ENCODE data around the gene CYLD. TPM values are rescaled to one million over a fixed set of nuclear protein-coding genes. Genes with fewer than 3 reads are reported as not detected.

CYLD gene
- total and polyA plus RNA-seq, 8 donors: 7.0 to 82.1 (median 13.5) TPM

DNA sequence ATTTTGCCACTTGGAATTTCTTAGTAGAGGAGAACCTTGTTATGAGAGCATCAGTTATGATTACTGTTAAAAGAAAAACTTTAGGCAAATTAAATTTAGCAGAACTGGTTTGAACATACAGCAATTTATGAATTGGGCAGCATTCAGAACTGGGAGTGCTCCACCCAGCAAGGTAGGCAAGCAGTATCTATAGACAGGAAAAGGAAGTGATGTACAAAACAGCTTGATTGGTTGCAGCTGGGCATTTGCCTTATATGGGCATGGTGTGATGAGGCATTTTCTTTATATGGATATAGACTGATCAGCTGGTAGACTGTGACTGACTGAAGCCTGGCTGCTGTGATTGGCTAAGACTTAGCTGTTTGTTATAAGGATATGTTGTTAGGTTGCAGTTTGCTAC is 17.6 kb upstream of the CYLD start:
- intact Hi-C loops (cut with DNase I; ENCODE audit: low total_unique reads): no loop called here
- H3K27me3 ChIP-seq: no peaks in the 10 kb centered on the region

DNA sequence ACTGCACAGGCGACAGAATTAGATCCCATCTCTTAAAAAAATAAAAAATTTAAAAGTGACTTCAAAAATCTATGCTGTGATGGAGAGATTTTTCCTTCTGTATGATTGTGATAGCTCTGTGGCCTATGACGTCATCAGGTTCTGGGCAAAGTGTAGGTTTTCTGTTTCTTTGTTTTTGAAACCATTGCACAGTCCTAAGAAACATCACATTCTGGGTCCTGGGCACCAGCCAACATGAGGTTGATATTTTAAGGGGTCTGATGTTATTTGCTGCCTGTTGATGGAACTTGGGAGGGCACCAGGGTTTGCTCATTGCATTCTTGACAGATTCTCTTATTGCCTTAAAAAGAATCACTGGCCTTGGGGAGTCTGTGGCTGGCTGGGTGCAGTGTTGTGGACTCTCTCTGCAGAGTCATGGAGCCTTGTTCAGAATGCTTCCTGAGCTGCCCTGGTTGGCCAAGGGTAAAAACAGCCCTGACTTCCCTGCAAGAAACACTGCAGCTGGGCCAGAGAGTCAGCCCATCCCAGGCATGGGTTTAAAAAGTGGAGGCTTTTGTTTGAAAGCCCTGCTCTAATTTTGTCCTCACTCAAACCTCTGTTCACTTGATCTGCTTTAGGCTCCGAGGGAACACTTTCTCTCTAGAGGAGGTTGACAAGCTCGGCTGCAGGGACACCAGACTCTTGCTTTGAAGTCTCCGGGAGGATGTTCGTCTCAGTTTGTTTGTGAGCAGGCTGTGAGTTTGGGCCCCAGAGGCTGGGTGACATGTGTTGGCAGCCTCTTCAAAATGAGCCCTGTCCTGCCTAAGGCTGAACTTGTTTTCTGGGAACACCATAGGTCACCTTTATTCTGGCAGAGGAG is 10.5 kb upstream of the CYLD start:
- intact Hi-C loops (cut with DNase I; ENCODE audit: low total_unique reads): no loop called here
- no peak overlapping the region for H3K4me3 ChIP-seq
- no peaks in the 10 kb centered on the region for H3K27me3 ChIP-seq
- peaks cover 0 to 5% (median 0%) of the 10 kb centered on the region in 4 donors for H3K4me1 ChIP-seq
- TF ChIP-seq POLR2AphosphoS5 (IDR thresholded peaks at IDR 0.05) (no peak), POLR2A (IDR thresholded peaks at IDR 0.05) (no peak), EP300 (IDR thresholded peaks at IDR 0.05) (no peak)
- TF ChIP-seq, protein P1, sequence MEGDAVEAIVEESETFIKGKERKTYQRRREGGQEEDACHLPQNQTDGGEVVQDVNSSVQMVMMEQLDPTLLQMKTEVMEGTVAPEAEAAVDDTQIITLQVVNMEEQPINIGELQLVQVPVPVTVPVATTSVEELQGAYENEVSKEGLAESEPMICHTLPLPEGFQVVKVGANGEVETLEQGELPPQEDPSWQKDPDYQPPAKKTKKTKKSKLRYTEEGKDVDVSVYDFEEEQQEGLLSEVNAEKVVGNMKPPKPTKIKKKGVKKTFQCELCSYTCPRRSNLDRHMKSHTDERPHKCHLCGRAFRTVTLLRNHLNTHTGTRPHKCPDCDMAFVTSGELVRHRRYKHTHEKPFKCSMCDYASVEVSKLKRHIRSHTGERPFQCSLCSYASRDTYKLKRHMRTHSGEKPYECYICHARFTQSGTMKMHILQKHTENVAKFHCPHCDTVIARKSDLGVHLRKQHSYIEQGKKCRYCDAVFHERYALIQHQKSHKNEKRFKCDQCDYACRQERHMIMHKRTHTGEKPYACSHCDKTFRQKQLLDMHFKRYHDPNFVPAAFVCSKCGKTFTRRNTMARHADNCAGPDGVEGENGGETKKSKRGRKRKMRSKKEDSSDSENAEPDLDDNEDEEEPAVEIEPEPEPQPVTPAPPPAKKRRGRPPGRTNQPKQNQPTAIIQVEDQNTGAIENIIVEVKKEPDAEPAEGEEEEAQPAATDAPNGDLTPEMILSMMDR (IDR thresholded peaks at IDR 0.05): no peak
- WGBS, 5 donors: 75 to 80% (median 76%) methylated on average over 6 of the region's 6 CpGs
- H3K9me3 ChIP-seq: no peaks in the 10 kb centered on the region
- no peak for DNase-seq
- peaks cover 0 to 9% (median 0%) of the 10 kb centered on the region in 4 donors for H3K36me3 ChIP-seq
- H3K27ac ChIP-seq: no peak overlapping the region

More for the DNA sequence above, 17.6 kb upstream of the CYLD start:
- Histone ChIP-seq H3K27ac (no peak overlapping the region), H3K4me1 (peaks cover 0 to 7% (median 5%) of the 10 kb centered on the region in 4 donors), H3K36me3 (peaks cover 0 to 8% (median 6%) of the 10 kb centered on the region in 4 donors), H3K9me3 (no peaks in the 10 kb centered on the region), H3K4me3 (no peak overlapping the region)
- no peak for TF ChIP-seq POLR2AphosphoS5 (IDR thresholded peaks at IDR 0.05)
- TF ChIP-seq EP300 (IDR thresholded peaks at IDR 0.05): no peak
- TF ChIP-seq, protein P1 (IDR thresholded peaks at IDR 0.05): no peak
- no peak for TF ChIP-seq POLR2A (IDR thresholded peaks at IDR 0.05)
- no peak for DNase-seq

DNA sequence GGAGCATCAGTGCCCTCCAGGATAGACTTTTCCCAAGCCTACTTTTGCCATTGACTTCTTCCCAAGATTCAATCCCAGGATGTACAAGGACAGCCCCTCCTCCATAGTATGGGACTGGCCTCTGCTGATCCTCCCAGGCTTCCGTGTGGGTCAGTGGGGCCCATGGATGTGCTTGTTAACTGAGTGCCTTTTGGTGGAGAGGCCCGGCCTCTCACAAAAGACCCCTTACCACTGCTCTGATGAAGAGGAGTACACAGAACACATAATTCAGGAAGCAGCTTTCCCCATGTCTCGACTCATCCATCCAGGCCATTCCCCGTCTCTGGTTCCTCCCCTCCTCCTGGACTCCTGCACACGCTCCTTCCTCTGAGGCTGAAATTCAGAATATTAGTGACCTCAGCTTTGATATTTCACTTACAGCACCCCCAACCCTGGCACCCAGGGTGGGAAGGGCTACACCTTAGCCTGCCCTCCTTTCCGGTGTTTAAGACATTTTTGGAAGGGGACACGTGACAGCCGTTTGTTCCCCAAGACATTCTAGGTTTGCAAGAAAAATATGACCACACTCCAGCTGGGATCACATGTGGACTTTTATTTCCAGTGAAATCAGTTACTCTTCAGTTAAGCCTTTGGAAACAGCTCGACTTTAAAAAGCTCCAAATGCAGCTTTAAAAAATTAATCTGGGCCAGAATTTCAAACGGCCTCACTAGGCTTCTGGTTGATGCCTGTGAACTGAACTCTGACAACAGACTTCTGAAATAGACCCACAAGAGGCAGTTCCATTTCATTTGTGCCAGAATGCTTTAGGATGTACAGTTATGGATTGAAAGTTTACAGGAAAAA is 9.7 kb upstream of the CYLD start:
- no peak for DNase-seq
- H3K9me3 ChIP-seq: no peaks in the 10 kb centered on the region
- peak overlapping the region in 1 of 5 donors; percentile 2 for H3K27ac ChIP-seq
- no peak for TF ChIP-seq POLR2A (IDR thresholded peaks at IDR 0.05)
- intact Hi-C loops (cut with DNase I; ENCODE audit: low total_unique reads): no loop called here
- WGBS, 5 donors: 73 to 77% (median 75%) methylated on average over 10 of the region's 10 CpGs
- H3K4me3 ChIP-seq: no peak overlapping the region
- no peaks in the 10 kb centered on the region for H3K27me3 ChIP-seq
- peaks cover 0 to 5% (median 0%) of the 10 kb centered on the region in 4 donors for H3K4me1 ChIP-seq
- peaks cover 0 to 9% (median 0%) of the 10 kb centered on the region in 4 donors for H3K36me3 ChIP-seq

DNA sequence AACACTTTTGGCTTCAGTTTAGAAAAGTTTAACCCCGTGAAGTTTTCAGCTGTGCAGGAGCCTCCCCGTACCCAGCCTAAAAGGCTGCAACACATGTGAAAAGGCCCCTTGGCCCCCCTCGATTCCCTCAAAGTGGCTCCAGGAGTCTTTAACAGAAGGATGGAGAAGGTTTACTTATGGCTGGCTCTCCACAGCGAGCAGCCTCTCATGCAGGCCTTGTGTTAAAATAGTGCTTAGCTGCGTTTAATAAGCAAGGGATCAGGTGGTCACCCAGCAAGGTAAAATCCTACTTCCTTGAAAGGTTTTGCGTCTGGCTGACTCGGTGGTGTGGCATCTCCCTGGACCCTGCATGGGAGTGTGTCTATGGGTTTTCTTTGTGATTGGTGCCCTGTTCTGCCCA is 8.4 kb upstream of the CYLD start:
- no peak for DNase-seq
- Histone ChIP-seq H3K27ac (no peak overlapping the region), H3K9me3 (no peaks in the 10 kb centered on the region), H3K27me3 (no peaks in the 10 kb centered on the region), H3K36me3 (peaks cover 0 to 9% (median 0%) of the 10 kb centered on the region in 4 donors), H3K4me1 (peaks cover 0 to 5% (median 0%) of the 10 kb centered on the region in 4 donors), H3K4me3 (no peak overlapping the region)
- intact Hi-C loops (cut with DNase I; ENCODE audit: low total_unique reads): no loop called here
- 89 to 92% (median 90%) methylated on average over 7 of the region's 7 CpGs for WGBS, 5 donors
- TF ChIP-seq POLR2A (IDR thresholded peaks at IDR 0.05) (no peak), EP300 (IDR thresholded peaks at IDR 0.05) (no peak)

DNA sequence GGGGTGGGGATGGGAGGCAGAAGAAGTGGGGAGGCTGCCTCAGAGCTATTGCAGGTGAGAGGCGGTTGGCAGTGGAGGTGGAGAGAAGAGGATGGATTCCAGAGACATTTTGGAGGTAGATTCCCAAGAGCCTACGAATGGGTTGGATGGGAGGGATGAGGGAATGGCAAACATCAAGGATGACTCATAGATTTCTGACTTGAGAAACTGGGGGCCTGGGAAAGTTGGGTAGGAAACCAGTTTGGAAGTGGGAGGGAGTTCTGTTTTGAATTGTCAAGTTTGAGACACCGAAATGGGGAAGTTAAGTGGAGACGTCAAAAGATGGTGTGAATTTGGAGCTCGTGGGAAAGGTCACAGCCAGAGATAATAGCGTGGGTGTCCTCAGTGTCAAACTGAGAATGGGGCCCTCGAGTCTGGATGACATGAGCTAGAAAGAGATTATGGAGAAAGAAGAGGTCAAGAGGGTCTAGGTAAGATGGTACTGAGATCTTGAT is 6.2 kb upstream of the CYLD start:
- intact Hi-C loops (cut with DNase I; ENCODE audit: low total_unique reads): no loop called here
- peaks cover 0 to 9% (median 0%) of the 10 kb centered on the region in 4 donors for H3K36me3 ChIP-seq
- DNase-seq: no peak
- WGBS, 5 donors: 62 to 74% (median 67%) methylated on average over 7 of the region's 7 CpGs
- no peaks in the 10 kb centered on the region for H3K27me3 ChIP-seq
- H3K9me3 ChIP-seq: no peaks in the 10 kb centered on the region
- no peak overlapping the region for H3K4me3 ChIP-seq
- H3K4me1 ChIP-seq: peaks cover 0 to 5% (median under 1%) of the 10 kb centered on the region in 4 donors
- TF ChIP-seq POLR2A (IDR thresholded peaks at IDR 0.05) (no peak), EP300 (IDR thresholded peaks at IDR 0.05) (no peak), POLR2AphosphoS5 (IDR thresholded peaks at IDR 0.05) (no peak)
- TF ChIP-seq, protein P1 (IDR thresholded peaks at IDR 0.05): no peak
- no peak overlapping the region for H3K27ac ChIP-seq
